ENCODE measurements around the gene POLR2I. TPM values are rescaled to one million over a fixed set of nuclear protein-coding genes. Genes with fewer than 3 reads are reported as not detected.

Gene POLR2I
- total and polyA plus RNA-seq, 9 of the 15 experiments (the other 6 are each of a cell fraction or from before 2014, with no cell fraction given) = 28.0 to 283 (median 123) TPM

GRCh38 chr19:36108684-36109083 is 6.0 kb downstream of the POLR2I start:
- Histone ChIP-seq H3K4me2 (ENCODE audit: insufficient read depth, low read length) (no peak overlapping the region), H3K9me3 (replicated peaks; ENCODE audit: control insufficient read depth, insufficient read depth, low read depth, low read length) (no peaks in the 10 kb centered on the region), H3K9me1 (ENCODE audit: control insufficient read depth, insufficient read depth, low read length) (peaks cover 4% of the 10 kb centered on the region), H3K4me1 (replicated peaks in 1 of 2; ENCODE audit: control insufficient read depth in 2 of 2, insufficient read depth in 2 of 2, low read length in 2 of 2) (peaks cover 12 to 38% of the 10 kb centered on the region in 2 experiments; a peak in 4 of 5 replicates), H3K36me3 (ENCODE audit: control insufficient read depth, insufficient read depth, low read length) (peaks cover 52% of the 10 kb centered on the region), H2AFZ (ENCODE audit: low read depth, low read length) (no peak overlapping the region), H3K79me2 (ENCODE audit: control insufficient read depth, insufficient read depth, low read length) (peaks cover 4% of the 10 kb centered on the region), H4K20me1 (replicated peaks; ENCODE audit: control insufficient read depth, insufficient read depth, low read length) (no peaks in the 10 kb centered on the region; the same call in 1 of the 2 replicates), H3K9ac (ENCODE audit: insufficient read depth in 1 of 2, low read depth in 2 of 2, low read length in 2 of 2) (no peak overlapping the region), H3K4me3 (no peak overlapping the region), H3K27ac (ENCODE audit: extremely low read depth, low read depth, low read length) (no peak overlapping the region), H3K27me3 (ENCODE audit: control insufficient read depth in 2 of 2, insufficient read depth in 2 of 2, low read length in 2 of 2) (no peaks in the 10 kb centered on the region)
- in situ Hi-C loops (cut with MboI) = no loop called here
- BruUV-seq (replicated peaks) = no TSS peak
- DNase-seq (ENCODE audit: extremely low read depth in 1 of 4, low spot score in 3 of 4) (no peak), FAIRE-seq (no peak), ATAC-seq (no peak)
- 92% methylated on average over 3 of the region's 3 CpGs for WGBS (ENCODE audit: insufficient coverage, low coverage, missing lambda C conversion rate)
- TF ChIP-seq SMARCC2 (IDR thresholded peaks at IDR 0.05; ENCODE audit: low read depth) (no peak), TEAD2 (tag; IDR thresholded peaks at IDR 0.05) (no peak)
- intact Hi-C loops (cut with micrococcal nuclease) = no loop called here
- CTCF ChIA-PET (ENCODE audit: low intra/inter-chr PET ratio) = no interaction called here
- POLR2A ChIA-PET = interaction anchor here (1.0 to 2.1 kb wide), 2 partner anchors 11 to 55 kb away, joined by 3 to 6 read pairs; partner anchors contain the start of gene THAP8

- H3K36me3 ChIP-seq (ENCODE audit: control insufficient read depth, insufficient read depth, low read length) = peaks cover 54% of the 10 kb centered on the region
- FAIRE-seq = no peak
- TF ChIP-seq CEBPG (CRISPR knock-in tag; IDR thresholded peaks at IDR 0.05) (peak; percentile 47; the same call in 1 of the 2 replicates), CEBPG (tag; conservative IDR thresholded peaks at IDR 0.05 in 1 of 2, IDR thresholded peaks at IDR 0.05 in 1 of 2) (peak in 1 of 2 experiments; percentile 60; a peak in 1 of 4 replicates), SRSF1 (IDR thresholded peaks at IDR 0.05; ENCODE audit: low read depth, low read length) (no peak), ZNF561 (CRISPR knock-in tag; conservative IDR thresholded peaks at IDR 0.05) (no peak), ZBTB33 (CRISPR knock-in tag; IDR thresholded peaks at IDR 0.05) (no peak), U2AF1 (optimal IDR thresholded peaks at IDR 0.05; ENCODE audit: low read depth, low read length) (no peak), POLR2B (IDR thresholded peaks at IDR 0.05; ENCODE audit: low read depth, partially characterized antibody) (no peak), NR2C1 (IDR thresholded peaks at IDR 0.05) (no peak), NR2C1 (tag; IDR thresholded peaks at IDR 0.05) (0 out of 2 replicates have a peak, but pooled peaks have one; percentile 27), SMARCA5 (IDR thresholded peaks at IDR 0.05) (peak; percentile 45; the same call in 1 of the 2 replicates), ZNF311 (CRISPR knock-in tag; IDR thresholded peaks at IDR 0.05) (0 out of 2 replicates have a peak, but pooled peaks have one; percentile 17), ZKSCAN1 (IDR thresholded peaks at IDR 0.05; ENCODE audit: low read depth, low read length) (no peak), TCF3 (CRISPR knock-in tag; IDR thresholded peaks at IDR 0.05) (no peak)
Measured at GRCh38 chr19:36106991-36107390, 7.7 kb downstream of the POLR2I start.

More at GRCh38 chr19:36106991-36107390, 7.7 kb downstream of the POLR2I start:
- Histone ChIP-seq H3K4me3 (no peak overlapping the region), H3K9ac (ENCODE audit: insufficient read depth in 1 of 2, low read depth in 2 of 2, low read length in 2 of 2) (no peak overlapping the region), H3K9me3 (replicated peaks; ENCODE audit: control insufficient read depth, insufficient read depth, low read depth, low read length) (no peaks in the 10 kb centered on the region), H2AFZ (ENCODE audit: low read depth, low read length) (no peak overlapping the region), H3K27ac (ENCODE audit: extremely low read depth, low read depth, low read length) (no peak overlapping the region; the same call in 2 of the 3 replicates), H3K4me1 (replicated peaks in 1 of 2; ENCODE audit: control insufficient read depth in 2 of 2, insufficient read depth in 2 of 2, low read length in 2 of 2) (peaks cover 15 to 40% of the 10 kb centered on the region in 2 experiments; a peak in 4 of 5 replicates), H3K9me1 (ENCODE audit: control insufficient read depth, insufficient read depth, low read length) (peaks cover 8% of the 10 kb centered on the region), H3K4me2 (ENCODE audit: insufficient read depth, low read length) (no peak overlapping the region), H3K79me2 (ENCODE audit: control insufficient read depth, insufficient read depth, low read length) (no peaks in the 10 kb centered on the region), H4K20me1 (replicated peaks; ENCODE audit: control insufficient read depth, insufficient read depth, low read length) (no peaks in the 10 kb centered on the region; the same call in 1 of the 2 replicates), H3K27me3 (ENCODE audit: control insufficient read depth in 2 of 2, insufficient read depth in 2 of 2, low read length in 2 of 2) (no peaks in the 10 kb centered on the region)
- 80% methylated on average over 3 of the region's 5 CpGs for WGBS (ENCODE audit: insufficient coverage, low coverage, missing lambda C conversion rate)
- CTCF ChIA-PET (ENCODE audit: low intra/inter-chr PET ratio) = no interaction called here
- POLR2A ChIA-PET = no interaction called here
- no TSS peak for BruUV-seq (replicated peaks)
- no peak for DNase-seq (ENCODE audit: extremely low read depth in 1 of 4, low spot score in 3 of 4)
- intact Hi-C loops (cut with micrococcal nuclease) = no loop called here
- no peak for ATAC-seq
- in situ Hi-C loops (cut with MboI) = no loop called here

Data from K562 (cell line).